GM18502 (cell line): Measurements from ENCODE around the gene SERPINB13.
"Not testable (repeated sequence)": the region's sequence is repeated elsewhere in the genome, so short reads cannot be mapped to it uniquely, and the experiment has no call there.

Source experiments
- ATAC-seq: cut with Tn5 transposase; IDR thresholded peaks from one replicate; pipeline ENCODE4 v1.9.1; 2021; ENCODE audit warnings: mild to moderate bottlenecking; ENCODE audit not compliant: unreplicated experiment, poor library complexity

SERPINB13 gene

DNA sequence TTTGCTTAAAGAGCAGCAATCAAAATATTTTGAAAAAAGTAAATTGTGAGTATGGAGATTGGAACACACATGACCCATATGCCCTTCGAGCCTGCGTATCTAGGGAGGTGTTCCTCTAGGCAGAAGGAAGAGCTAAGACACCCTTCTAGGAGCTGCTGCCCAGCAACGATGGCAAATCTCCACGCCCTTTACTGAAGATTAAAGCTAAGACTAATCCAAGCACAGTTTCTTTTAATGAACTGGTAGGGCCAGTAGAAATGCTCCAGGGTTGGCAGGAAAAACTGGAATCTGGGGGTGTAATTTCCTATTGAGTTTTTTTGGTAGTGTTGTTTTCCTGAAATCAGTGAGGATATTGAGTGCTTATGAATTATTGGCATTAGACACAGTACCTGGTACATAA lies 712 bp upstream of the SERPINB13 start:
- no peak for ATAC-seq

- ATAC-seq = no peak
Measured at GRCh38 chr18:63588909-63589308, 1.8 kb downstream of the SERPINB13 start.

GRCh38 chr18:63590373-63590772 lies 3.2 kb downstream of the SERPINB13 start:
- no peak for ATAC-seq

- no peak for ATAC-seq
Measured at GRCh38 chr18:63590966-63591695, 4.0 kb downstream of the SERPINB13 start.

DNA sequence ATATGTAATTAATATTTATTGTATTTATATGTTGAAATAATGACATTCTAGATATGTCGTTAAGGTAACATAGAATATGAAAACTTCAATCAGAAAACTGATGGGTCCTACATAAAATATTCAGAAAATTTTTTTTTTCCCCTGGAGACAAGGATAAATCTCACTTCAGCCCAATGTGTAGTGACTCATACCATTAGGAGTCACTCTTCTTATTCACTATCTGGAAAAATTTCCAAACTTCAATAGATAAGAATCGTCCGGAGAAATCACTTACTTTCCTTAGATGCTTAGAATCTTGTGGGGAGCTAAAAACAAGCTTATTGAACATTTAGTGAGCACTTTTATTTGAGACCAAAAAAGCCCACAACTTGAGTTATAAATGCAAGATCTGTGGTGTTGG lies 4.6 kb downstream of the SERPINB13 start:
- ATAC-seq = no peak

DNA sequence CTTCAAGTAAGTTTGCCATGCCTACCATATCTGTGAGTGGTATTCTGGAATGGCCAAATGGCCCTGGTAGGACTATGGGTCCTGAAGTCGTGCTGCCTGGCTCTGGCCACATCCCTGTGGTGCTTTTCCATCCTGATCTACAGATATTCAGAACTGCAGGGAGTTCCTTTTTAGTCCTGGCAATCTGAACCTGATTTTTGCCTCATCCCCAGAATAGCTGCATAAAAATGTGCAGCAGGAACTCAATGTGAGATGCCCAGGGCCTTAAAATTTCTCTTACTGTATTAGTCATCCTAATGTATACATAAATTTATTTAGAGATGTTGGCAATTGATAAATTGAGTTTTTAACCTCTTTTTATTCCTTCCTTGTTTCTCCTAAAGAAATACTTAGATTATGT lies 5.3 kb downstream of the SERPINB13 start:
- ATAC-seq = no peak

DNA sequence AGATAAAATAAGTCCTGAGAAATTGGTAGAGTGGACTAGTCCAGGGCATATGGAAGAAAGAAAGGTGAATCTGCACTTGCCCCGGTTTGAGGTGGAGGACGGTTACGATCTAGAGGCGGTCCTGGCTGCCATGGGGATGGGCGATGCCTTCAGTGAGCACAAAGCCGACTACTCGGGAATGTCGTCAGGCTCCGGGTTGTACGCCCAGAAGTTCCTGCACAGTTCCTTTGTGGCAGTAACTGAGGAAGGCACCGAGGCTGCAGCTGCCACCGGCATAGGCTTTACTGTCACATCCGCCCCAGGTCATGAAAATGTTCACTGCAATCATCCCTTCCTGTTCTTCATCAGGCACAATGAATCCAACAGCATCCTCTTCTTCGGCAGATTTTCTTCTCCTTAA lies 9.8 kb downstream of the SERPINB13 start:
- no peak for ATAC-seq

DNA sequence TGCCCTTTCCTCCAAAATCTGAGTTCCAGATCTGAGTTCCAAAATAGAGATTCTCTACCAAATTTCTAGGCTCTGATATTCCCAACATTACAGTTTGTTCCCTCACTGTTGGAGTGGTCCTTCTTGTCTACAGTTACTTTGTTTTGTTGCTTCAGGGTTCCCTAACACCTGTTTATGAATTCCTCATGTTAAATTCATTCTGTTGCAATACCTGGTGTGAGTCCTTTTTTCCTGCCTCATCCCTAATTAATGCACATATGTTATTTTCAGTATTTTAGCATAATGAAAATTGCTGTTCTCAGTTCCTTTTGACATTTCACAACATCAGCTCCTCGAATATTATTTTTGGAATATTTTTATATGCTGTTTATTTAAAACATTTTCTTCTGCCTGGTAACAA lies 16.2 kb downstream of the SERPINB13 start:
- no peak for ATAC-seq

DNA sequence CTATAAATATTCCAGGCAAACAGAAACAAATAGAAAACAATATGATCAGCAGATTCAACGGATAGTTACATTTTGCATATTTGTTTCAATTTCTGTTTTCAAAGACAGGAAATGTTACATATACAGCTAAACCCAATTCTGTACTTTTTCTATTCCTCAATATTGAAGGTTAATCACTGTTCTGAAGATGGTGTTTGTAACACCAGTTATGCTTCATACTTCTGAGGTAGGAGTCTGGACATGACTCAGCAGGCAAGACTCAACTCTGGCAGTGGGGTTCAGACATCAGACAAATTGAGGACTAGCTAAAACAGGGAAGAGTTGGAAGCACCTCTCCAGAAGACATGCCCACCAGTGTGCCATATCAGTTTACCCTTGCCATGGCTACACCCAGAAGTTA lies 16.6 kb downstream of the SERPINB13 start:
- ATAC-seq = peak; percentile 98

- ATAC-seq = no peak
Measured at GRCh38 chr18:63604791-63605567, 17.8 kb downstream of the SERPINB13 start.

GRCh38 chr18:63606526-63606925 lies 19.4 kb downstream of the SERPINB13 start:
- ATAC-seq = no peak

- ATAC-seq = no peak
Measured at GRCh38 chr18:63613420-63613819, 26.3 kb downstream of the SERPINB13 start.

DNA sequence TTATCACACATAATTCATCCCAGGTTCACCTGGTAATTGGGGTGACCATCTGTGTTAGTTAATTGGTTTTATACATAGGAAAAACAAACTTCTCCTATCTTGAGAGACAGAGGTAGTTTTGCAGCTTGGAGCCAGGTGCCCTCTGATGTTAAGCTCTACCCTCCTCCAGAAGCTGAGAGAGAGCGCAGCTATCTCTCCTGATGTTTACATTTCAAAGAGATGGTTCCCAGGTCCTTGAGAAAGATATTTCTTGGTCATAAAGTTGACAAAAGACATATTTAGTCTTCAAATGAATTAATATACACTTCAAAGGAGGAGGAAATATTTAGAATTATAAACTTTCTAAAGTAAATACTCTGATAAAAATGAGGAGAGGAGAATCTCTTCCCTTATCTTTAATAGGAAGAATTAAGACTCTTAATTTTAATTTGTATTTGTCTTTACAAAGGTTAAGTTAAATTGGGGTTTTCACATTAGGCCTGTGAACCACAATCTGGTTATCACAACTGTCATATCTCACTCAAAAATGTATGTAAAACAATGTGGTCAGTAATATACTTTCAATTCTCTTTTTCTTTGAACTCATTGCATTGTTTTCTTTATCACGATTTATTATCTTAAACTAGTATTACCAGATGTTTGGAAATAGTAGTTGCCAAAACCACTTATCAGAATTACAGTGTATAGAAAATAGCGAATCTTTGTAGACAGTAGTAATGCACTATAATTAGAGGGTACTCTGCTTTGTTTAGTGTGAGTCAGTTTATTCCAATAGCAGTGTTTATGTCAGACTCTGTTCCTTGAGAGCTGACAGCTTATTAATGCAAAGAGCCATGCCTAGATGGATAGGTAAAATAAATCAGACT lies 30.1 kb downstream of the SERPINB13 start:
- ATAC-seq = peak; percentile 93

- ATAC-seq = peak; percentile 14
Measured at GRCh38 chr18:63617915-63618234, 30.7 kb downstream of the SERPINB13 start.

GRCh38 chr18:63619661-63620060 lies 32.5 kb downstream of the SERPINB13 start:
- no peak for ATAC-seq

DNA sequence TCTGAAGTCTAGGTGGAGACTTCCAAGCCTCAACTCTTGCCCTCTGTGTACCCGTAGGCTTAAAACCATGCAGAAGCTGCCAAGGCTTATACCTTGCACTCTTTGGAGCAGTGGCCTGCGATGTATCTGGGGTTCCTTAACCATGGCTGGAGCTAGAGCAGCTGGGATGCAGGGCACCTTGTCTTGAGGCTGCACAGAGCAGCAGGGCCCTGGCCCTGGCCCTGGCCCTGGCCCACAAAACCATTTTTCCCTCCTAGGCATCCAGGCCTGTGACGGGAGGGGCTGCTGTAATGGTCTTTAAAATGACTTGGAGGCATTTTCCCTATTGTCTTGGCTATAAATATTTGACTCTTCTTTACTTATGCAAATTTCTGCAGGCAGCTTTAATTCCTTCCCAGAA lies 37.7 kb downstream of the SERPINB13 start:
- no peak for ATAC-seq

DNA sequence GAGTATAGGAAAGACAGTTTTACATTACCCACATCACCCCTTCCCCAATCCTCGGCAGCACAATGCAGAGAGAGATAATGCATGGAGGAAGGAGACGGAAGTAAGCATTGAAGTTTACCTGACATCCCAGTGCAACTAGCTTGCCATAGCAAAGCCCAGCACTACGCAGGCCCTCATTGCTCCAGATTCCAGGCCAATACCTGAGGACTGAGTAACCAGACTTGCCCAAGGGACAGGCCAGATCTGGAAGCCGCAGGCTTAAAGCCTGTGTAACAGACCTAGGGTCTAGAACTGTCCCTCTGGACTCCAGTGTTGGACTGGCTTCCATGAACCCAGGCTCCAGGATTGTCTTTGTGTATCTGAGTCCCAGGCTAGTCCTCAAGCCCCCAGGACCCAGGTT lies 39.3 kb downstream of the SERPINB13 start:
- ATAC-seq = no peak

DNA sequence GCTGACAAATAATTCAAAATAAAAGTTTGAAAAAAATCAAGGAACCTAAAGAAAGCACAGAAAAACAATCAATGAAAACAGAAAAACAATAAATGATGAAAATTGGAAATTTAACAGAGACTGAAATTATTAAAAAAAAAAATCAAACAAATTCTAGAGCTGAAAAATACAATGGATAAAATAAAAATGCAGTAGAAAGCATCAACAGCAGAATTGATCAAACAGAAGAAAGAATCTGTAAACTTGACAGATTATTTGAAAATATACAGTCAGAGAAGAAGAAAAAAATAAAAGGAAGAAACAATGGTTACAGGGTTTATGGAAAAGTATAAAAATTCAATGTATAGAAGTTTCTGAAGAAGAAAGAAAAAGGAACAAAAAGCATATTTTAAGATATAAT lies 40.7 kb downstream of the SERPINB13 start:
- ATAC-seq = no peak

GRCh38 chr18:63637703-63638102 lies 50.6 kb downstream of the SERPINB13 start:
- no peak for ATAC-seq

GRCh38 chr18:63641157-63641680 lies 54.1 kb downstream of the SERPINB13 start:
- not testable (repeated sequence) for ATAC-seq
